K562 (cell line): ENCODE results near the gene NDST1. TPM values are rescaled to one million over a fixed set of nuclear protein-coding genes. Genes with fewer than 3 reads are reported as not detected.

Experiments
- ATAC-seq: fragments of 200-7000 bp; cut with Tn5 transposase; 3 replicates; pipeline ENCODE4 v1.9.1; 2020; ENCODE audit warnings: moderate library complexity
- BruUV-seq: library from RNA; stranded (reverse); fragments of 400-500 nt; replicated peaks from 2 replicates; lab custom pipeline; 2021; lab: Mats Ljungman, UMichigan
- CTCF ChIA-PET: fragments of 300-600 bp; formaldehyde crosslinking; extraction: SDS; loops from one replicate; lab custom pipeline; 2021; ENCODE audit warnings: low intra/inter-chr PET ratio; lab: Yijun Ruan, JAX
- POLR2A ChIA-PET: fragments of 300-600, 350-650 bp; sonication (Branson Sonifier 250); formaldehyde crosslinking; extraction: SDS; loops from one replicate; lab custom pipeline; 2021; ENCODE audit warnings: antibody characterized with exemption, inconsistent platforms; lab: Yijun Ruan, JAX
- DNase-seq, 4 experiments: peaks; one replicate each; pipeline versions ENCODE4 v3.0.0 to v3.0.0-alpha.2; 2011 to 2018; ENCODE audit warnings: low spot score in 3 of 4, mixed read lengths in 3 of 4; ENCODE audit errors: extremely low read depth in 1 of 4
- FAIRE-seq: peaks from 2 replicates; lab custom pipeline; 2011; peaks lifted over from hg19 to GRCh38; lab: Jason Lieb, UNC
- H2AFZ ChIP-seq: 2 replicates; pipeline ENCODE4 v1.6.0; 2011; ENCODE audit warnings: low read depth, low read length, control low read depth, inconsistent platforms
- H3K27ac ChIP-seq: fragments of 200-600 bp; 3 replicates; pipeline ENCODE4 v1.8.0; 2011; ENCODE audit warnings: low read depth, mild to moderate bottlenecking, control low read depth, inconsistent platforms, low read length, moderate library complexity, mixed read lengths; ENCODE audit errors: extremely low read depth
- H3K27me3 ChIP-seq, 2 experiments: fragments of 300-600 bp in 1 of 2; 2 replicates in 1 of 2; 3 replicates in 1 of 2; pipeline versions ENCODE4 v1.6.0 to v1.8.0; 2011; ENCODE audit warnings: inconsistent platforms in 2 of 2, low read length in 2 of 2, mild to moderate bottlenecking in 1 of 2, mixed read lengths in 1 of 2, moderate library complexity in 1 of 2; ENCODE audit not compliant: control insufficient read depth in 2 of 2, insufficient read depth in 2 of 2
- H3K36me3 ChIP-seq: fragments of 300-600 bp; 3 replicates; pipeline ENCODE4 v1.8.0; 2011; ENCODE audit warnings: mild to moderate bottlenecking, low read length, inconsistent platforms; ENCODE audit not compliant: control insufficient read depth, insufficient read depth
- H3K4me1 ChIP-seq, 2 experiments: fragments of 200-600 bp in 1 of 2; replicated peaks in 1 of 2; 2 replicates in 1 of 2; 3 replicates in 1 of 2; pipeline versions ENCODE4 v1.5.1 to v1.8.0; 2011; ENCODE audit warnings: inconsistent platforms in 2 of 2, low read length in 2 of 2, mild to moderate bottlenecking in 1 of 2, mixed read lengths in 1 of 2, moderate library complexity in 1 of 2; ENCODE audit not compliant: control insufficient read depth in 2 of 2, insufficient read depth in 2 of 2
- H3K4me2 ChIP-seq: 2 replicates; pipeline ENCODE4 v1.6.1; 2011; ENCODE audit warnings: low read length, control low read depth, inconsistent platforms, mixed read lengths; ENCODE audit not compliant: insufficient read depth
- H3K4me3 ChIP-seq: fragments of 200-600 bp; sonication (generic), shearing (Covaris generic); 2 replicates; pipeline ENCODE4 v1.5.1; 2016; ENCODE audit warnings: control low read depth, inconsistent platforms
- H3K79me2 ChIP-seq: fragments of 200-600 bp; 3 replicates; pipeline ENCODE4 v1.8.0; 2011; ENCODE audit warnings: low read length, inconsistent platforms; ENCODE audit not compliant: control insufficient read depth, insufficient read depth
- H3K9ac ChIP-seq, 2 experiments: 2 replicates each; pipeline versions ENCODE4 v1.6.0 to v1.6.1; 2011; ENCODE audit warnings: low read depth in 2 of 2, low read length in 2 of 2, control low read depth in 1 of 2, inconsistent platforms in 1 of 2, mild to moderate bottlenecking in 1 of 2, mixed read lengths in 1 of 2; ENCODE audit not compliant: insufficient read depth in 1 of 2
- H3K9me1 ChIP-seq: one replicate; pipeline ENCODE4 v1.6.0; 2011; ENCODE audit warnings: inconsistent platforms, mild to moderate bottlenecking, low read length, moderate library complexity; ENCODE audit not compliant: control insufficient read depth, insufficient read depth
- H3K9me3 ChIP-seq: replicated peaks from 2 replicates; pipeline ENCODE4 v1.5.1; 2011; ENCODE audit warnings: low read depth, low read length, inconsistent platforms; ENCODE audit not compliant: control insufficient read depth, insufficient read depth
- H4K20me1 ChIP-seq: replicated peaks from 2 replicates; pipeline ENCODE4 v1.6.1; 2011; ENCODE audit warnings: low read length, inconsistent platforms, mixed read lengths; ENCODE audit not compliant: control insufficient read depth, insufficient read depth
- ILK ChIP-seq: fragments of 450-650 bp; IDR thresholded peaks from 2 replicates; pipeline ENCODE4 v1.6.1; 2016; ENCODE audit warnings: missing genetic modification characterization, low read depth, mild to moderate bottlenecking, missing compliant biosample characterization, moderate library complexity, borderline replicate concordance
- NFYB ChIP-seq: IDR thresholded peaks from 2 replicates; pipeline ENCODE4 v1.6.1; 2011; ENCODE audit warnings: mild to moderate bottlenecking, moderate library complexity; ENCODE audit not compliant: insufficient read length; ENCODE audit errors: extremely low read depth
- PTTG1 ChIP-seq: fragments of 450-650 bp; IDR thresholded peaks from 2 replicates; pipeline ENCODE4 v1.6.1; 2016; ENCODE audit warnings: low read depth, mild to moderate bottlenecking, missing genetic modification characterization, missing compliant biosample characterization
- ZNF124 ChIP-seq: sonication (generic); formaldehyde crosslinking; IDR thresholded peaks from 2 replicates; pipeline ENCODE4 v1.8.1; 2022; ENCODE audit warnings: missing genetic modification reagents
- ZNF316 ChIP-seq: fragments of 450-650 bp; IDR thresholded peaks from 2 replicates; pipeline ENCODE4 v1.6.1; 2016
- WGBS: fragments of 100-300 bp; shearing (Covaris generic); methylation state at CpG from one replicate; pipeline ENCODE4 v1.1.6; 2016; ENCODE audit warnings: low coverage, mixed read lengths; ENCODE audit not compliant: insufficient coverage; ENCODE audit errors: missing lambda C conversion rate; 5-methylcytosine and 5-hydroxymethylcytosine counted together
- in situ Hi-C: fragments of 300-500 bp; cut with MboI; formaldehyde crosslinking; loops from 4 replicates; pipeline ENCODE4 v1.15.0; 2018; ENCODE audit warnings: inconsistent platforms, mixed read lengths
- intact Hi-C: fragments of 100-400 bp; cut with micrococcal nuclease; formaldehyde crosslinking; loops from 2 replicates; pipeline ENCODE4 v1.14.2; 2022
- polyA plus RNA-seq, 8 experiments: library from polyadenylated mRNA; depleted of rRNA in 4 of 8; stranded (reverse) in 5 of 8; unstranded in 3 of 8; fragments of >200 nt; fragmentation: Nextera tagmentation in 2 of 8; fragmentation: Illumina TruSeq in 1 of 8; extraction: Ambion mirVana in 2 of 8; extraction: Trizol in 1 of 8; gene quantifications; 2 replicates each; pipeline versions ENCODE4 v1.2.1 to v1.2.3, GENCODE V29; 2011 to 2014; ENCODE audit warnings: inconsistent platforms in 1 of 8, missing spikeins in 1 of 8
- total RNA-seq, 7 experiments: library from RNA; depleted of rRNA in 6 of 7; stranded (reverse); fragments of >200 nt in 6 of 7; fragmentation: Illumina TruSeq in 2 of 7; extraction: Trizol in 2 of 7; gene quantifications; 2 replicates each; pipeline versions ENCODE4 v1.2.1 to v1.2.3, GENCODE V29; 2011 to 2021; ENCODE audit warnings: low replicate concordance in 1 of 7
- TF ChIP-seq, protein P1 (sequence below): IDR thresholded peaks from 2 replicates; pipeline ENCODE4 v1.6.1; 2016; ENCODE audit warnings: missing genetic modification characterization, missing compliant biosample characterization
- TF ChIP-seq, protein P2 (sequence below): sonication (generic); formaldehyde crosslinking; IDR thresholded peaks from 2 replicates; pipeline ENCODE4 v1.8.1; 2023; ENCODE audit warnings: mild to moderate bottlenecking, missing genetic modification reagents
- TF ChIP-seq, protein P3 (sequence below): fragments of 450-650 bp; IDR thresholded peaks from 2 replicates; pipeline ENCODE4 v1.6.1; 2017; ENCODE audit warnings: antibody characterized with exemption

The NDST1 gene
- total and polyA plus RNA-seq, 9 of the 15 experiments (the other 6 are each of a cell fraction or from before 2014, with no cell fraction given): 0.38 to 47.9 (median 9.9) TPM

DNA sequence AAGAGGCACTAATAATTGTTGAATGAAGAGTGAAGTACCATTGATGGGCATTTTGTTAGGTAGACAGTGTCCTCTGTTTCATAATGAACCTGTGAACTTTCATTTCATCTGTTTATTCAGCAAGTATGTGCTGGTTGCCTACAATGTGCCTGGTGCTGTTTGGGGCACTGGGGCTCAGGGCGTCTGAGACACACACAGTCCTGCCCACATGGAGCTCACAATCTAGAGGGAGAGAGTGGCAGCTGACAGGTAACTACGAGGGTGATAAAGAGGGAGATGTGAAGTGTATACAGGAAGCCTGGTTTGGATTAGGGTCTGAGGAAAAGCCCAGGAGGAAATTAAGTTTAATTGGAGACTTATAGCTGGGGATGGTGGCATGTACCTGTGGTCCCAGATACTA, 28.5 kb upstream of the NDST1 start:
- ChIA-PET CTCF (interaction anchor here (0.7 kb wide), 1 partner anchor 33 kb away, joined by 3 read pairs; no protein-coding TSS in a partner anchor), POLR2A (no interaction called here)
- Histone ChIP-seq H3K9ac (no peak overlapping the region), H3K9me1 (no peaks in the 10 kb centered on the region), H3K79me2 (no peaks in the 10 kb centered on the region), H3K4me1 (peaks cover 34 to 37% of the 10 kb centered on the region in 2 experiments), H3K27me3 (no peaks in the 10 kb centered on the region), H3K27ac (no peak overlapping the region), H4K20me1 (no peaks in the 10 kb centered on the region), H3K9me3 (no peaks in the 10 kb centered on the region), H3K36me3 (no peaks in the 10 kb centered on the region), H3K4me3 (no peak overlapping the region), H3K4me2 (no peak overlapping the region), H2AFZ (no peak overlapping the region)
- no peak for FAIRE-seq
- ATAC-seq: no peak
- 51% methylated on average over 2 of the region's 2 CpGs for WGBS
- intact Hi-C loops: no loop called here
- DNase-seq: no peak
- TF ChIP-seq ZNF124 (CRISPR knock-in tag) (no peak), ILK (tag) (no peak), PTTG1 (tag) (no peak), ZNF316 (peak; percentile 50; the same call in 1 of the 2 replicates), NFYB (no peak)
- TF ChIP-seq, protein P1, sequence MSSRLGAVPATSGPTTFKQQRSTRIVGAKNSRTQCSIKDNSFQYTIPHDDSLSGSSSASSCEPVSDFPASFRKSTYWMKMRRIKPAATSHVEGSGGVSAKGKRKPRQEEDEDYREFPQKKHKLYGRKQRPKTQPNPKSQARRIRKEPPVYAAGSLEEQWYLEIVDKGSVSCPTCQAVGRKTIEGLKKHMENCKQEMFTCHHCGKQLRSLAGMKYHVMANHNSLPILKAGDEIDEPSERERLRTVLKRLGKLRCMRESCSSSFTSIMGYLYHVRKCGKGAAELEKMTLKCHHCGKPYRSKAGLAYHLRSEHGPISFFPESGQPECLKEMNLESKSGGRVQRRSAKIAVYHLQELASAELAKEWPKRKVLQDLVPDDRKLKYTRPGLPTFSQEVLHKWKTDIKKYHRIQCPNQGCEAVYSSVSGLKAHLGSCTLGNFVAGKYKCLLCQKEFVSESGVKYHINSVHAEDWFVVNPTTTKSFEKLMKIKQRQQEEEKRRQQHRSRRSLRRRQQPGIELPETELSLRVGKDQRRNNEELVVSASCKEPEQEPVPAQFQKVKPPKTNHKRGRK (tag): no peak
- TF ChIP-seq, protein P2, sequence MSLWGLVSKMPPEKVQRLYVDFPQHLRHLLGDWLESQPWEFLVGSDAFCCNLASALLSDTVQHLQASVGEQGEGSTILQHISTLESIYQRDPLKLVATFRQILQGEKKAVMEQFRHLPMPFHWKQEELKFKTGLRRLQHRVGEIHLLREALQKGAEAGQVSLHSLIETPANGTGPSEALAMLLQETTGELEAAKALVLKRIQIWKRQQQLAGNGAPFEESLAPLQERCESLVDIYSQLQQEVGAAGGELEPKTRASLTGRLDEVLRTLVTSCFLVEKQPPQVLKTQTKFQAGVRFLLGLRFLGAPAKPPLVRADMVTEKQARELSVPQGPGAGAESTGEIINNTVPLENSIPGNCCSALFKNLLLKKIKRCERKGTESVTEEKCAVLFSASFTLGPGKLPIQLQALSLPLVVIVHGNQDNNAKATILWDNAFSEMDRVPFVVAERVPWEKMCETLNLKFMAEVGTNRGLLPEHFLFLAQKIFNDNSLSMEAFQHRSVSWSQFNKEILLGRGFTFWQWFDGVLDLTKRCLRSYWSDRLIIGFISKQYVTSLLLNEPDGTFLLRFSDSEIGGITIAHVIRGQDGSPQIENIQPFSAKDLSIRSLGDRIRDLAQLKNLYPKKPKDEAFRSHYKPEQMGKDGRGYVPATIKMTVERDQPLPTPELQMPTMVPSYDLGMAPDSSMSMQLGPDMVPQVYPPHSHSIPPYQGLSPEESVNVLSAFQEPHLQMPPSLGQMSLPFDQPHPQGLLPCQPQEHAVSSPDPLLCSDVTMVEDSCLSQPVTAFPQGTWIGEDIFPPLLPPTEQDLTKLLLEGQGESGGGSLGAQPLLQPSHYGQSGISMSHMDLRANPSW (CRISPR knock-in tag): no peak
- TF ChIP-seq, protein P3, sequence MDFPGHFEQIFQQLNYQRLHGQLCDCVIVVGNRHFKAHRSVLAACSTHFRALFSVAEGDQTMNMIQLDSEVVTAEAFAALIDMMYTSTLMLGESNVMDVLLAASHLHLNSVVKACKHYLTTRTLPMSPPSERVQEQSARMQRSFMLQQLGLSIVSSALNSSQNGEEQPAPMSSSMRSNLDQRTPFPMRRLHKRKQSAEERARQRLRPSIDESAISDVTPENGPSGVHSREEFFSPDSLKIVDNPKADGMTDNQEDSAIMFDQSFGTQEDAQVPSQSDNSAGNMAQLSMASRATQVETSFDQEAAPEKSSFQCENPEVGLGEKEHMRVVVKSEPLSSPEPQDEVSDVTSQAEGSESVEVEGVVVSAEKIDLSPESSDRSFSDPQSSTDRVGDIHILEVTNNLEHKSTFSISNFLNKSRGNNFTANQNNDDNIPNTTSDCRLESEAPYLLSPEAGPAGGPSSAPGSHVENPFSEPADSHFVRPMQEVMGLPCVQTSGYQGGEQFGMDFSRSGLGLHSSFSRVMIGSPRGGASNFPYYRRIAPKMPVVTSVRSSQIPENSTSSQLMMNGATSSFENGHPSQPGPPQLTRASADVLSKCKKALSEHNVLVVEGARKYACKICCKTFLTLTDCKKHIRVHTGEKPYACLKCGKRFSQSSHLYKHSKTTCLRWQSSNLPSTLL: no peak
- in situ Hi-C loops: no loop called here
- no TSS peak for BruUV-seq
